HepG2 (cell line): ENCODE measurements around the gene PCGF2. TPM values are rescaled to one million over a fixed set of nuclear protein-coding genes. Genes with fewer than 3 reads are reported as not detected.

Source experiments
- CEBPZ ChIP-seq: IDR thresholded peaks from 2 replicates; pipeline ENCODE4 v1.6.1; 2012; ENCODE audit warnings: low read length, improper control_type of control experiment
- ELF1 ChIP-seq: sonication (generic); formaldehyde crosslinking; IDR thresholded peaks from 2 replicates; pipeline ENCODE4 v1.4.0; 2020; ENCODE audit warnings: missing genetic modification reagents
- MAF1 ChIP-seq: sonication (generic); formaldehyde crosslinking; IDR thresholded peaks from 2 replicates; pipeline ENCODE4 v1.5.0; 2020; ENCODE audit warnings: missing genetic modification reagents, borderline replicate concordance
- PRDM10 ChIP-seq: sonication (generic); formaldehyde crosslinking; IDR thresholded peaks from 2 replicates; pipeline ENCODE4 v1.4.0; 2020; ENCODE audit warnings: low read depth, missing genetic modification reagents
- ZBTB42 ChIP-seq: sonication (generic); formaldehyde crosslinking; IDR thresholded peaks from 2 replicates; pipeline ENCODE4 v1.5.0; 2020; ENCODE audit warnings: mild to moderate bottlenecking, missing genetic modification reagents
- ZNF160 ChIP-seq: sonication (generic); formaldehyde crosslinking; IDR thresholded peaks from 2 replicates; pipeline ENCODE4 v1.8.0; 2022; ENCODE audit warnings: mild to moderate bottlenecking, inconsistent platforms, missing genetic modification reagents
- ZNF256 ChIP-seq: sonication (generic); formaldehyde crosslinking; conservative IDR thresholded peaks from 2 replicates; pipeline ENCODE4 v1.4.0; 2020; ENCODE audit warnings: missing genetic modification reagents
- ZNF3 ChIP-seq: IDR thresholded peaks from 2 replicates; pipeline ENCODE4 v1.7.0; 2017; ENCODE audit warnings: inconsistent platforms
- polyA plus RNA-seq, 8 experiments: library from polyadenylated mRNA; depleted of rRNA in 3 of 8; stranded (reverse) in 7 of 8; unstranded in 1 of 8; fragments of >200 nt; fragmentation: Illumina TruSeq in 4 of 8; extraction: Trizol in 4 of 8; gene quantifications; 2 replicates each; pipeline versions ENCODE4 v1.2.1 to v1.2.3, GENCODE V29; 2011 to 2016; ENCODE audit warnings: low read depth in 4 of 8, missing spikeins in 1 of 8, mixed read lengths in 1 of 8; ENCODE audit not compliant: insufficient read depth in 1 of 8
- total RNA-seq, 5 experiments: library from RNA; depleted of rRNA; stranded (reverse); fragments of >200 nt; fragmentation: Illumina TruSeq; extraction: Trizol; gene quantifications; 2 replicates each; pipeline ENCODE4 v1.2.3, GENCODE V29; 2016; ENCODE audit warnings: low read depth in 1 of 5
- TF ChIP-seq, protein P1 (sequence below): sonication (generic); formaldehyde crosslinking; IDR thresholded peaks from 2 replicates; pipeline ENCODE4 v1.5.1; 2020; ENCODE audit warnings: missing genetic modification reagents, mild to moderate bottlenecking, borderline replicate concordance
- TF ChIP-seq, protein P2 (sequence below): sonication (generic); formaldehyde crosslinking; IDR thresholded peaks from 2 replicates; pipeline ENCODE4 v1.4.0; 2020; ENCODE audit warnings: mild to moderate bottlenecking, missing genetic modification reagents

The PCGF2 gene
- total and polyA plus RNA-seq, 2 of the 13 experiments (the other 11 are each of a cell fraction or from before 2014, with no cell fraction given): 11.6 to 29.4 TPM

GRCh38 chr17:38703742-38704605 is 44.2 kb downstream of the PCGF2 start (continued):
- TF ChIP-seq PRDM10 (peak; percentile 91), ELF1 (CRISPR knock-in tag) (peak; percentile 93), MAF1 (CRISPR knock-in tag) (peak; percentile 83), ZNF160 (peak; percentile 12; the same call in 1 of the 2 replicates), ZNF3 (CRISPR knock-in tag) (no peak), ZBTB42 (CRISPR knock-in tag) (no peak), CEBPZ (no peak), ZNF256 (CRISPR knock-in tag) (peak; percentile 40)
- TF ChIP-seq, protein P1, sequence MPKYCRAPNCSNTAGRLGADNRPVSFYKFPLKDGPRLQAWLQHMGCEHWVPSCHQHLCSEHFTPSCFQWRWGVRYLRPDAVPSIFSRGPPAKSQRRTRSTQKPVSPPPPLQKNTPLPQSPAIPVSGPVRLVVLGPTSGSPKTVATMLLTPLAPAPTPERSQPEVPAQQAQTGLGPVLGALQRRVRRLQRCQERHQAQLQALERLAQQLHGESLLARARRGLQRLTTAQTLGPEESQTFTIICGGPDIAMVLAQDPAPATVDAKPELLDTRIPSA: no peak
- TF ChIP-seq, protein P2, sequence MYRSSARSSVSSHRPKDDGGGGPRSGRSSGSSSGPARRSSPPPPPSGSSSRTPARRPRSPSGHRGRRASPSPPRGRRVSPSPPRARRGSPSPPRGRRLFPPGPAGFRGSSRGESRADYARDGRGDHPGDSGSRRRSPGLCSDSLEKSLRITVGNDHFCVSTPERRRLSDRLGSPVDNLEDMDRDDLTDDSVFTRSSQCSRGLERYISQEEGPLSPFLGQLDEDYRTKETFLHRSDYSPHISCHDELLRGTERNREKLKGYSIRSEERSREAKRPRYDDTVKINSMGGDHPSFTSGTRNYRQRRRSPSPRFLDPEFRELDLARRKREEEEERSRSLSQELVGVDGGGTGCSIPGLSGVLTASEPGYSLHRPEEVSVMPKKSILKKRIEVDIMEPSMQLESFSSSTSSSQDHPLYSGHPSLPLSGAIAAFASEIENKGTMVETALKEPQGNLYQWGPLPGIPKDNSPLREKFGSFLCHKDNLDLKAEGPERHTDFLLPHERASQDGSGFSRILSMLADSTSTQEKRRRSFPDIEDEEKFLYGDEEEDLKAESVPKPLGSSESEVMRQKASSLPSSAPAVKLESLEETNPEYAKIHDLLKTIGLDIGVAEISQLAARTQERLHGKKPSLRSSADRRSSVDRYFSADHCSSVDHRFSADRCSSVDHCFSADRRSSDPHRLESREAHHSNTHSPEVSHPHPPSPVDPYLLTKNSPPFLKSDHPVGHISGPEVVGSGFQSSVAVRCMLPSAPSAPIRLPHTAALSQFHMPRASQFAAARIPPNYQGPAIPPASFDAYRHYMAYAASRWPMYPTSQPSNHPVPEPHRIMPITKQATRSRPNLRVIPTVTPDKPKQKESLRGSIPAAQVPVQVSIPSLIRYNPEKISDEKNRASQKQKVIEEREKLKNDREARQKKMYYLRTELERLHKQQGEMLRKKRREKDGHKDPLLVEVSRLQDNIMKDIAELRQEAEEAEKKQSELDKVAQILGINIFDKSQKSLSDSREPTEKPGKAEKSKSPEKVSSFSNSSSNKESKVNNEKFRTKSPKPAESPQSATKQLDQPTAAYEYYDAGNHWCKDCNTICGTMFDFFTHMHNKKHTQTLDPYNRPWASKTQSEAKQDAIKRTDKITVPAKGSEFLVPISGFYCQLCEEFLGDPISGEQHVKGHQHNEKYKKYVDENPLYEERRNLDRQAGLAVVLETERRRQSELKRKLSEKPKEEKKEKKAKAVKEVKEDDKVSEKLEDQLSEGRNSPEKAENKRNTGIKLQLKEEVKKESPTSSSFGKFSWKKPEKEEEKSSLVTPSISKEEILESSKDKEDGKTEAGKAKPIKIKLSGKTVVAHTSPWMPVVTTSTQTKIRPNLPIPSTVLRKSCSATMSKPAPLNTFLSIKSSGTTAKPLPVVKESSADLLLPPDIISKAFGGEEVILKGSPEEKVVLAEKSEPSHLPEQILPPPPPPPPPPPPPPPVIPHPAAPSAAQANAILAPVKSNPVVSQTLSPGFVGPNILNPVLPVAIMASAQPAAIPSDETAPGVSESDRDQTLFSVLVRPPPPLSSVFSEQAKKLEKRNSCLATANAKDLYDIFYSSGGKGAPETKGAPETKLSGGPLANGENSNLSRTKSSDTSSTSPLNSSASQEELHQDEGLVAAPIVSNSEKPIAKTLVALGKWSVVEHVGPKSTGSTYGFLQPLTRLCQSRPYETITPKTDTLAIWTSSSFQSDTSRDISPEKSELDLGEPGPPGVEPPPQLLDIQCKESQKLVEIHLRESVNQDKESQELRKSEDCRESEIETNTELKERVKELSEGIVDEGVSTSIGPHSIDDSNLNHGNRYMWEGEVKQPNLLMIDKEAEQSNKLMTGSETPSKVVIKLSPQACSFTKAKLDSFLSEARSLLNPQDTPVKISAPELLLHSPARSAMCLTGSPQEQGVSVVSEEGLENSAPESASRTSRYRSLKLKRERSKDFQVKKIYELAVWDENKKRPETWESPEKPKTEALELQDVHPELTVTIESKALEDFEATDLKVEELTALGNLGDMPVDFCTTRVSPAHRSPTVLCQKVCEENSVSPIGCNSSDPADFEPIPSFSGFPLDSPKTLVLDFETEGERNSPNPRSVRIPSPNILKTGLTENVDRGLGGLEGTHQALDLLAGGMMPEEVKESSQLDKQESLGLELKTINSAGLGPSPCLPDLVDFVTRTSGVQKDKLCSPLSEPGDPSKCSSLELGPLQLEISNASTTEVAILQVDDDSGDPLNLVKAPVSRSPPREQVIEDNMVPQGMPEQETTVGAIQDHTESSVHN (CRISPR knock-in tag): 0 out of 2 replicates have a peak, but pooled peaks have one; percentile 23
